IMR-90 (cell line): ENCODE measurements around the gene PLVAP.

ENCODE experiments used
- BHLHE40 ChIP-seq: fragments of 150-350 bp; IDR thresholded peaks from 2 replicates; pipeline ENCODE4 v1.6.1; 2016; ENCODE audit warnings: mild to moderate bottlenecking, low read depth, low read length
- MAFK ChIP-seq: IDR thresholded peaks from 2 replicates; pipeline ENCODE4 v1.6.1; 2012; ENCODE audit warnings: low read depth, low read length, improper control_type of control experiment
- NFE2L2 ChIP-seq: fragments of 150-350 bp; IDR thresholded peaks from 2 replicates; pipeline ENCODE4 v1.6.1; 2016; ENCODE audit warnings: low read depth, mild to moderate bottlenecking, low read length
- RFX5 ChIP-seq: IDR thresholded peaks from 2 replicates; pipeline ENCODE4 v1.8.0; 2012; ENCODE audit warnings: low read depth, mild to moderate bottlenecking, low read length, moderate library complexity
- TF ChIP-seq, protein P1 (sequence below): conservative IDR thresholded peaks from 2 replicates; pipeline ENCODE4 v1.5.1; 2012; ENCODE audit warnings: mild to moderate bottlenecking, low read depth, low read length, improper control_type of control experiment

DNA sequence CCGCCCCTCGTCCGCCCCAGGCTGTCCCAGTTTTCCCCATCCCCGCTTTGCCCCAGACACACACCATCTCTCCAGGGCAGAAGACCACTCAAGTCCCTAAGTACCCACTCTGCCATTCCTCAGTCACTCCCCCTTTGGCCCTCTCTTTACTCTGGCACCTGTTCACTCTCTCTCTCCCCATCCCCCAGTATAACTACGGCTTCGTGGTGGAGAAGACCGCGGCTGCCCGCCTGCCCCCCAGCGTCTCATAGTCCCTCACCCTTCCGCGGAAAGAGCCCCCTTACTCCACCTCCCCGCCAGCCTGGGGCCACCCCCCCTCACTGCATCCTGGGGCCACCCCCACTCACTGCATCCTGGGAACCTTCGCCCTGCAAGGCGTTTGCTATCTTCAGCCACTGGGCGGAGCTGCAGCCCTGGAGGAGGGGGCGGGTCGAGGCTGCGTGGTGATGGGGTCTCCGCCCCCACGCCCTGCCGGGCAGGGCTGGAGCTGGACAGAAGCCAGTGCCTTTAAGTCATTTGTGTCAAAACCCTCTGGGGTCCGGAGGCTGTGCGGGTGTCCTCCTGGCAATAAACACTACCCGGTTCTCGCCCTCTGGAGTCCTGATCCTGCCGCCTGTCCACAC lies 47.7 kb upstream of the PLVAP start:
- TF ChIP-seq, protein P1, sequence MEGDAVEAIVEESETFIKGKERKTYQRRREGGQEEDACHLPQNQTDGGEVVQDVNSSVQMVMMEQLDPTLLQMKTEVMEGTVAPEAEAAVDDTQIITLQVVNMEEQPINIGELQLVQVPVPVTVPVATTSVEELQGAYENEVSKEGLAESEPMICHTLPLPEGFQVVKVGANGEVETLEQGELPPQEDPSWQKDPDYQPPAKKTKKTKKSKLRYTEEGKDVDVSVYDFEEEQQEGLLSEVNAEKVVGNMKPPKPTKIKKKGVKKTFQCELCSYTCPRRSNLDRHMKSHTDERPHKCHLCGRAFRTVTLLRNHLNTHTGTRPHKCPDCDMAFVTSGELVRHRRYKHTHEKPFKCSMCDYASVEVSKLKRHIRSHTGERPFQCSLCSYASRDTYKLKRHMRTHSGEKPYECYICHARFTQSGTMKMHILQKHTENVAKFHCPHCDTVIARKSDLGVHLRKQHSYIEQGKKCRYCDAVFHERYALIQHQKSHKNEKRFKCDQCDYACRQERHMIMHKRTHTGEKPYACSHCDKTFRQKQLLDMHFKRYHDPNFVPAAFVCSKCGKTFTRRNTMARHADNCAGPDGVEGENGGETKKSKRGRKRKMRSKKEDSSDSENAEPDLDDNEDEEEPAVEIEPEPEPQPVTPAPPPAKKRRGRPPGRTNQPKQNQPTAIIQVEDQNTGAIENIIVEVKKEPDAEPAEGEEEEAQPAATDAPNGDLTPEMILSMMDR, result peak; percentile 46
- no peak for TF ChIP-seq RFX5
- TF ChIP-seq BHLHE40, result no peak
- TF ChIP-seq MAFK, result no peak
- no peak for TF ChIP-seq NFE2L2
